Fibroblast of skin of scalp (primary cell): Measurements from ENCODE around the gene NFKBIE.
A peak's percentile ranks its signal among the peaks of the same experiment; 100 is the strongest.

Source experiments
- DNase-seq: peaks from one replicate; pipeline ENCODE4 v3.0.0-alpha.2; 2013

Gene NFKBIE

GRCh38 chr6:44224029-44224964, 41.1 kb downstream of the NFKBIE start:
- DNase-seq: peak; percentile 21

- peak; percentile 46 for DNase-seq
Observed at GRCh38 chr6:44223319-44224028, 41.9 kb downstream of the NFKBIE start, which contains the start of gene SLC29A1. Gene SLC29A1, plus strand, starts transcription at chr6:44223595. Its CDS starts 3,719 bp downstream, at chr6:44227314.

GRCh38 chr6:44222486-44223318, 42.6 kb downstream of the NFKBIE start:
- no peak for DNase-seq

- no peak for DNase-seq
Observed at GRCh38 chr6:44221961-44222335, 43.4 kb downstream of the NFKBIE start.

GRCh38 chr6:44221291-44221960, 43.9 kb downstream of the NFKBIE start:
- peak; percentile 87 for DNase-seq

GRCh38 chr6:44220913-44221290, 44.4 kb downstream of the NFKBIE start:
- no peak for DNase-seq

- DNase-seq: no peak
Observed at GRCh38 chr6:44219815-44220784, 45.3 kb downstream of the NFKBIE start.

GRCh38 chr6:44219053-44219814, 46.1 kb downstream of the NFKBIE start:
- DNase-seq: peak; percentile 32

GRCh38 chr6:44217332-44218143, 47.8 kb downstream of the NFKBIE start:
- DNase-seq: no peak

- no peak for DNase-seq
Observed at GRCh38 chr6:44216677-44217331, 48.5 kb downstream of the NFKBIE start, which contains the start of gene MYMX. Gene MYMX, plus strand, starts transcription at chr6:44216926. Its CDS starts 546 bp downstream, at chr6:44217472.

GRCh38 chr6:44214307-44214706, 51.0 kb downstream of the NFKBIE start:
- no peak for DNase-seq

GRCh38 chr6:44211284-44211683, 54.1 kb downstream of the NFKBIE start:
- DNase-seq: no peak
